ENCODE measurements around the gene CTU2. TPM values are rescaled to one million over a fixed set of nuclear protein-coding genes. Genes with fewer than 3 reads are reported as not detected.
A peak's percentile ranks its signal among the peaks of the same experiment; 100 is the strongest.

CTU2 gene
- total RNA-seq, 1 experiment from 2014 or later = 54.9 TPM

DNA sequence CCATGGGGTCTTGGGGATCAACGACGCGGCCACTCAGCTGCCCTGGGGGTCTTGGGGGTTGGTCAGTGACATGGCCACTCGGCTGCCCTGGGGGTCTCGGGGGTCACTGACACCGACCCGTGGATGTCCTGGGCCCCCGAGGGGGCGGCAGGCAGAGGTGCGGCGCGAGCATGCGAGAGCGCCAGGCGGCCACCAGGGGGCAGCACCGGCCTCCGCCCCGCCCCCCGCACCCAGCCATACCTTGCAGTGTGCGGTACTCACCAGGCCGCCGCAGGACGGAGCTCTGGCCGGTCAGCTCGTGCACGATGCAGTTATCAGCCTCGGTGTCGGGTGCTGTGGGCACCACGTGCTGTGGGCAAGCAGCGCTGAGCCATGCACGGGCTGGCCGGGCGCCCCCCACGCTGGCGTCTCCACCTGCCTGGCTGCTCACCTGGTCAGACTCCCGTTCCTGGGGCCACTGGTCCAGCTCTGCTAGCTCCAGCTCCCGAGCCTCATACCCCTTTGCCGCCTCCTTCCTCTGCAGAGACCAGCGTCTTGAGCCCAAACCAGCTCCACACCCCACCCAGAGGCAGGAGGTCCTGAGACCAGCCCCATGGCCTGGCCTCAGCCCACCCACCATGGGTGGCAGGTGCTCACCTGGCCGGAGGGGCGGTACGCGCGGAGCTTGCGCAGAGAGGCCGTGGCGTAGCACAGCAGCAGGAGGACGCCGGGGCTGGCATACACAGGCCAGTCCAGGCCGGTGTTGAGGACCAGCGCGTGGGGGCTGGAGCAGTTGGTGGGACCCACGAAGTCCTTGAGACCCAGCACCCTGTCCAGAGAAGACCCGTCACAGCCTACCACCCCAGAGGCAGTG is 31.2 kb downstream of the CTU2 start:
- peaks cover 40% of the 10 kb centered on the region for H3K36me3 Mint-ChIP-seq (ENCODE audit: insufficient read depth, unreplicated experiment)
- CTCF ChIA-PET = interaction anchor here (0.5 to 2.2 kb wide), 50 partner anchors 9 to 1355 kb away, joined by 3 to 51 read pairs (median 5); partner anchors contain the start of genes APRT, CBFA2T3, CDH15 and CTU2

DNA sequence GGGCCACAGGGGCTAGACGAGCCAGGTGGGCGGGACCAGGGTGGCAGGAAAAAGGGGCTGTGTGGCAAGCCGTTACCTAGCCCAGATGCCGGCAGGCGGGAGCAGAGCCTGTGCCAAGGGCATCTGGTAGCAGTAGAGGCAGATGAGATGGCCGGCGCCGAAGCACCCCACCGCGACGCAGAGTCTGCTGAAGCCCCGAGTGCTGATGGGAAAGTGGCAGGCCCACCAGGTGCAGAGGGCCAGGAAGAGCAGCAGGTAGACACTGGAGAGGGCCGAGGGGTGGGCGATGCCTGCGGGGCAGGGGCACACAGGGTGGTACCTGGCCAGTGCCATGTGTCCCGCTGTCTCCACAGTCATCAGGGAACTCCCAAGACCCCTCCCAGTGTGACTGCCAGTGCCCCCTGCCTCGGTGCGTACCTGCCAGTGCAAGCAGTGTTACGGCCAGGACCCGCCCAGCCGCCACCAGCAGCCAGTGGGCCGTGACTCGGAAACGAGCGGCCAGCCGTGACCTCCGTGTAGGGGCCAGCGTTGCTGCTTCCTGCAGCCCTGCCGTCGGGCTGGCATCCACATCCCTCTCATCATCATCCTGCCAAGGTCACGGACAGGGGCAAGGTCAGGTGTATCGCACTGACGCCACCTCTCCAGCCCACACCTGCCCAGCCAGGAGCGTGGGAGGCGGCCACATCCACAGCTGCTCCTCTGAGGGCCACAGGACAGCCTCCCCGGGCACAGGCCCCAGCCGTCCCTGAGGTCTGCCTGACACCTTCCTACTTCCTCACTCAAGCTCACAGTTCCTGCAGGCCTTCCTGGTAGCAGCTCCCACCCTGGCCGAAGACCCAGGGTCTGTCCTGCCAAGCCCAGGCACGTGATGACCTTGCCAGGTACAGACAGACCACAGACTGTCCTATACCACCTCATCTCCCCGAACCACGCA is 32.1 kb downstream of the CTU2 start:
- no peaks in the 10 kb centered on the region for H3K27me3 ChIP-seq (replicated peaks; ENCODE audit: control insufficient read depth, insufficient read depth, low read length)
- ChIA-PET POLR2A (no interaction called here), CTCF (interaction anchor here (0.9 to 2.1 kb wide), 9 partner anchors 25 to 429 kb away, joined by 3 to 51 read pairs (median 12); partner anchors contain the start of gene PIEZO1)
- BruUV-seq (replicated peaks) = no TSS peak
- peak overlapping the region; percentile 18 for H3K27ac Mint-ChIP-seq (ENCODE audit: unreplicated experiment)
- TF ChIP-seq CTCF (IDR thresholded peaks at IDR 0.05; ENCODE audit: insufficient read depth in 1 of 2, low read depth in 1 of 2, low read length in 1 of 2, severe bottlenecking in 1 of 2, unreplicated experiment in 1 of 2) = no peak
- peaks cover 3% of the 10 kb centered on the region for H3K36me3 ChIP-seq (ENCODE audit: control insufficient read depth, insufficient read depth, low read length)
- DNase-seq = no peak
- H3K9me3 ChIP-seq = no peaks in the 10 kb centered on the region
- no peaks in the 10 kb centered on the region for H3K27me3 Mint-ChIP-seq (ENCODE audit: insufficient read depth, unreplicated experiment)
- H3K36me3 Mint-ChIP-seq (ENCODE audit: insufficient read depth, unreplicated experiment) = peaks cover 43% of the 10 kb centered on the region
- no peak overlapping the region for H3K4me3 Mint-ChIP-seq (ENCODE audit: unreplicated experiment)
- no peak overlapping the region for H3K4me3 ChIP-seq (ENCODE audit: low read depth, low read length)
- H3K4me1 ChIP-seq = no peaks in the 10 kb centered on the region
- no peaks in the 10 kb centered on the region for H3K4me1 Mint-ChIP-seq (ENCODE audit: low read depth, unreplicated experiment)
- intact Hi-C loops (cut with micrococcal nuclease; ENCODE audit: unreplicated experiment) = no loop called here
- H3K9me3 Mint-ChIP-seq (ENCODE audit: unreplicated experiment) = no peaks in the 10 kb centered on the region

More for the DNA sequence above, 31.2 kb downstream of the CTU2 start:
- TF ChIP-seq CTCF (IDR thresholded peaks at IDR 0.05; ENCODE audit: insufficient read depth in 1 of 2, low read depth in 1 of 2, low read length in 1 of 2, severe bottlenecking in 1 of 2, unreplicated experiment in 1 of 2) = peak; percentile 93 to 97
- Histone ChIP-seq H3K4me3 (ENCODE audit: low read depth, low read length) (no peak overlapping the region), H3K4me1 (no peaks in the 10 kb centered on the region), H3K36me3 (ENCODE audit: control insufficient read depth, insufficient read depth, low read length) (peaks cover 3% of the 10 kb centered on the region), H3K9me3 (no peaks in the 10 kb centered on the region), H3K27me3 (replicated peaks; ENCODE audit: control insufficient read depth, insufficient read depth, low read length) (no peaks in the 10 kb centered on the region)
- POLR2A ChIA-PET = interaction anchor here (0.5 to 1.0 kb wide), 4 partner anchors 36 to 74 kb away, joined by 3 to 12 read pairs (median 8); partner anchors contain the start of genes APRT and PIEZO1
- BruUV-seq (replicated peaks) = TSS peak; percentile 26
- Mint-ChIP-seq H3K9me3 (ENCODE audit: unreplicated experiment) (no peaks in the 10 kb centered on the region), H3K27me3 (ENCODE audit: insufficient read depth, unreplicated experiment) (no peaks in the 10 kb centered on the region), H3K27ac (ENCODE audit: unreplicated experiment) (no peak overlapping the region), H3K4me3 (ENCODE audit: unreplicated experiment) (no peak overlapping the region), H3K4me1 (ENCODE audit: low read depth, unreplicated experiment) (no peaks in the 10 kb centered on the region)
- intact Hi-C loops (cut with micrococcal nuclease; ENCODE audit: unreplicated experiment) = loop anchor here (1.0 kb wide), 1 partner anchor 48 kb away; the partner anchor contains the start of gene PIEZO1
- DNase-seq = peak; percentile 75 to 82
